ENCODE data around the gene PSMD4. TPM values are rescaled to one million over a fixed set of nuclear protein-coding genes. Genes with fewer than 3 reads are reported as not detected.

Gene PSMD4
- total RNA-seq, 6 experiments from 2014 or later: 72.2 to 95.6 (median 79.1) TPM

DNA sequence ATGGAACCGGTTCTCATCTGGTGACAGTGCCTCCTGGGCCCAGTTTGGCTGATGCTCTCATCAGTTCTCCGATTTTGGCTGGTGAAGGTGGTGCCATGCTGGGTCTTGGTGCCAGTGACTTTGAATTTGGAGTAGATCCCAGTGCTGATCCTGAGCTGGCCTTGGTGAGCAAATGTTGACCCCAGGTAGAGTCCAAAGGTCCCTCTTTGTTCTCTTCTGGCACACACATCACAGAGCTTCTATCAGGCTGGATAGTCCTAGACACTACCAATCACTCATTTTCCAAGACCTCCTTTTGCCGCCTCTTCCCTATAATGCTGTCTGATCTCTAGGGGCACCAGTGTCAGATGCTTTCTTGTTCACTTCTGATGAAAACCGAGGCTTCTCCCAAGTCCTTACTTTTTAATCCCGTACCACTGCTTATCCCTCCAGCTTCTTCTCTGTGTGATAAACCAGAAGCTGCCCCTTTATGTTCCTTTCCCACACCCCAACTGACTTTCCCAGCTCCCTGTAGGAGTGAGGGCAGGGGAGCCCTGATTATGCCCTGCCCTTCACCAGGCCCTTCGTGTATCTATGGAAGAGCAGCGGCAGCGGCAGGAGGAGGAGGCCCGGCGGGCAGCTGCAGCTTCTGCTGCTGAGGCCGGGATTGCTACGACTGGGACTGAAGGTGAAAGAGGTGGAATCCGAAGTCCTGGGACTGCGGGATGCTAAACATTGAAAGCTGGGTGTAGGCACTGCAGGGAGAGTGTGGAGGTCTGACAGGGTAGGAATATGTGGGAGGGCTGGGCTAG lies 11.1 kb downstream of the PSMD4 start:
- Histone ChIP-seq H3K4me3 (peak overlapping the region in 1 of 3 donors; percentile 27), H3K4me1 (peaks cover 0 to 22% (median 7%) of the 10 kb centered on the region in 4 donors), H3K27me3 (no peaks in the 10 kb centered on the region), H3K9me3 (no peaks in the 10 kb centered on the region), H3K27ac (peak overlapping the region in 2 of 3 donors; percentile 46 to 80), H3K36me3 (peaks cover 0 to 66% (median 19%) of the 10 kb centered on the region in 4 donors)
- peak in 1 of 3 donors; percentile 88 for DNase-seq
- WGBS (ENCODE audit: insufficient coverage, low coverage, low lambda C conversion rate, missing lambda C conversion rate): 43% methylated on average over 12 of the region's 14 CpGs
- intact Hi-C loops (cut with DNase I): no loop called here
- TF ChIP-seq POLR2A (IDR thresholded peaks at IDR 0.05): no peak
- TF ChIP-seq, protein P1, sequence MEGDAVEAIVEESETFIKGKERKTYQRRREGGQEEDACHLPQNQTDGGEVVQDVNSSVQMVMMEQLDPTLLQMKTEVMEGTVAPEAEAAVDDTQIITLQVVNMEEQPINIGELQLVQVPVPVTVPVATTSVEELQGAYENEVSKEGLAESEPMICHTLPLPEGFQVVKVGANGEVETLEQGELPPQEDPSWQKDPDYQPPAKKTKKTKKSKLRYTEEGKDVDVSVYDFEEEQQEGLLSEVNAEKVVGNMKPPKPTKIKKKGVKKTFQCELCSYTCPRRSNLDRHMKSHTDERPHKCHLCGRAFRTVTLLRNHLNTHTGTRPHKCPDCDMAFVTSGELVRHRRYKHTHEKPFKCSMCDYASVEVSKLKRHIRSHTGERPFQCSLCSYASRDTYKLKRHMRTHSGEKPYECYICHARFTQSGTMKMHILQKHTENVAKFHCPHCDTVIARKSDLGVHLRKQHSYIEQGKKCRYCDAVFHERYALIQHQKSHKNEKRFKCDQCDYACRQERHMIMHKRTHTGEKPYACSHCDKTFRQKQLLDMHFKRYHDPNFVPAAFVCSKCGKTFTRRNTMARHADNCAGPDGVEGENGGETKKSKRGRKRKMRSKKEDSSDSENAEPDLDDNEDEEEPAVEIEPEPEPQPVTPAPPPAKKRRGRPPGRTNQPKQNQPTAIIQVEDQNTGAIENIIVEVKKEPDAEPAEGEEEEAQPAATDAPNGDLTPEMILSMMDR (IDR thresholded peaks at IDR 0.05): no peak
- ATAC-seq: peak; percentile 91 to 95 (median 94)

DNA sequence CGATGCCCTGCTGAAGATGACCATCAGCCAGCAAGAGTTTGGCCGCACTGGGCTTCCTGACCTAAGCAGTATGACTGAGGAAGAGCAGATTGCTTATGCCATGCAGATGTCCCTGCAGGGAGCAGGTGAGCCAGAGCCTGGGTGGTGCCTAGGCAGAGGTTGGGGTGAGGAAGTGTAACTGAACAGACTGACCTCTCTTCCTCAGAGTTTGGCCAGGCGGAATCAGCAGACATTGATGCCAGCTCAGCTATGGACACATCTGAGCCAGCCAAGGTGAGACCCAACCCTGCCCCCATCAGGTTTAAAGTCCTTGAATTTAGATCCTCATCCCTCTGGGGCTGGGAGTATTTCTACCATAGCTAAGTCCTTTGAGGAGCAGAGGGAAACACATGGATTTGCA lies 11.8 kb downstream of the PSMD4 start:
- WGBS (ENCODE audit: insufficient coverage, low coverage, low lambda C conversion rate, missing lambda C conversion rate): 17% methylated on average over 1 of the region's 3 CpGs
- intact Hi-C loops (cut with DNase I): no loop called here
- Histone ChIP-seq H3K36me3 (peaks cover 0 to 66% (median 19%) of the 10 kb centered on the region in 4 donors), H3K27ac (peak overlapping the region in 2 of 3 donors; percentile 46 to 80), H3K4me3 (no peak overlapping the region), H3K9me3 (no peaks in the 10 kb centered on the region), H3K4me1 (peaks cover 0 to 22% (median 7%) of the 10 kb centered on the region in 4 donors), H3K27me3 (no peaks in the 10 kb centered on the region)
- ATAC-seq (peak; percentile 55 to 87 (median 70)), DNase-seq (peak in 2 of 3 donors; percentile 82 to 87)
- TF ChIP-seq, protein P1 (IDR thresholded peaks at IDR 0.05): no peak
- no peak for TF ChIP-seq POLR2A (IDR thresholded peaks at IDR 0.05)

DNA sequence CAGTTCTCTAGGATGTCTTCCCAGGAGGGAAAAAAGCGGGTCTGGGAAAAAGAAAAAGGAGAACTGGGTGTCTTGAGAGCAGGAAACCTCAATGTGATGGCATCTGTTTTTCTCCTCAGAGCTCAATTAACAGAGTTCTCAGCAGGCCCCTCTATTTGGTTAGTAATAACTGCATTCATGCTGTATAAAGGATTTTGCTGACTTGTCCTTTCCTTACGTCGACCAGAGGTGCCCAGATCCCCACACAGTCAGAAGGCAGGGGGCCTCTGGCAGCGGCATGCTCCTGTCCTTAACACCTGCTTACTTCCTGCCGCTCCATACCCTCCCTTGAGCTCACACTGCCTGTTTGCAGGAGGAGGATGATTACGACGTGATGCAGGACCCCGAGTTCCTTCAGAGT lies 12.3 kb downstream of the PSMD4 start:
- H3K27ac ChIP-seq: no peak overlapping the region
- H3K4me1 ChIP-seq: peaks cover 0 to 22% (median 7%) of the 10 kb centered on the region in 4 donors
- H3K27me3 ChIP-seq: no peaks in the 10 kb centered on the region
- H3K36me3 ChIP-seq: peaks cover 0 to 66% (median 19%) of the 10 kb centered on the region in 4 donors
- no peak for ATAC-seq
- TF ChIP-seq, protein P1 (IDR thresholded peaks at IDR 0.05): no peak
- TF ChIP-seq POLR2A (IDR thresholded peaks at IDR 0.05): no peak
- H3K9me3 ChIP-seq: no peaks in the 10 kb centered on the region
- intact Hi-C loops (cut with DNase I): no loop called here
- DNase-seq: no peak
- no peak overlapping the region for H3K4me3 ChIP-seq
- 75% methylated on average over 6 of the region's 8 CpGs for WGBS (ENCODE audit: insufficient coverage, low coverage, low lambda C conversion rate, missing lambda C conversion rate)

DNA sequence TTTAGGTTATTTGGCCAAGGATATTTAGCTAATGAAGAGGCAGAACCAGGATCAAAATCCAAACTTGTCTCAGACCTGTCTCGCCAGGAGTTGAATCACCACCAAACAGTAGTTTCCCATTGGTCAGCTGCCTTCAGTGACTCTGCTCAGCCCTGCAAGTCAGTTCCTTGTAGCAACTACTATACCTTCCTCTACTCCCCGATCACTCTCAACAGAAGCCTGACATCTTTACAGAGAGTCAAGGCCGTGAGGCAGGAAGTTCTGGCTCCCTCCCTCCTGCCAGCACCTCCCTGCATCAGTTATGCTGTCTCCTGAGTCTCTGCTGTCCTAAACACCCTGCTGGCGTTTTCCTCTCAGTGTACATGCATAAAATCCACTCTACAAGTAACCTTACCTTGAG lies 13.2 kb downstream of the PSMD4 start:
- peaks cover 0 to 22% (median 7%) of the 10 kb centered on the region in 4 donors for H3K4me1 ChIP-seq
- no peaks in the 10 kb centered on the region for H3K27me3 ChIP-seq
- H3K4me3 ChIP-seq: no peak overlapping the region
- 68% methylated on average over 4 of the region's 4 CpGs for WGBS (ENCODE audit: insufficient coverage, low coverage, low lambda C conversion rate, missing lambda C conversion rate)
- DNase-seq (no peak), ATAC-seq (no peak)
- H3K36me3 ChIP-seq: peaks cover 0 to 56% (median 17%) of the 10 kb centered on the region in 4 donors
- H3K9me3 ChIP-seq: no peaks in the 10 kb centered on the region
- TF ChIP-seq POLR2A (IDR thresholded peaks at IDR 0.05): no peak
- TF ChIP-seq, protein P1 (IDR thresholded peaks at IDR 0.05): no peak
- intact Hi-C loops (cut with DNase I): no loop called here
- no peak overlapping the region for H3K27ac ChIP-seq
